ENCODE measurements around the gene RPL38.
"Not testable (repeated sequence)": the region's sequence is repeated elsewhere in the genome, so short reads cannot be mapped to it uniquely, and the experiment has no call there.

Gene RPL38

GRCh38 chr17:74187761-74188160 lies 15.7 kb upstream of the RPL38 start (continued):
- TF ChIP-seq ZNF692 (tag by site-specific recombination; IDR thresholded peaks at IDR 0.05) (no peak), ZSCAN30 (tag by site-specific recombination; IDR thresholded peaks at IDR 0.05) (no peak)

DNA sequence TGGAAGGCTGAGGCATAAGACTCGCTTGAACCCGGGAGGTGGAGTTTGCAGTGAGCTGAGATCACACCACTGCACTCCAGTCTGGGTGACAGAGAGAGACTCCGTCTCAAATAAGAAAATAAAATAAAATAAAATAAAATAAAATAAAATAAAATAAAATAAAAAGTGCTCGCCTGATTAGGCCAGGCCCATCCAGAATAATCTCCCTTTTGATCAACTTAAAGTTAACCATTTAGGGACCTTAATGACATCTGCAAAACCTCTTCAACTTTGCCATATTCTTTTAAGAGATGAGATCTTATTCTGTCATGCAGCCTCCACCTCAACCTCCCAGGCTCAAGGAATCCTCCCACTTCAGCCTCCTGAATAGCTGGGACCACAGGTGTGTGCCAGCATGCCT lies 14.8 kb upstream of the RPL38 start:
- H3K27ac ChIP-seq (ENCODE audit: extremely low read depth, low read depth, low read length); H3K4me1 ChIP-seq (ENCODE audit: control insufficient read depth, insufficient read depth, low read length); H3K9me3 ChIP-seq (ENCODE audit: control insufficient read depth, insufficient read depth, low read depth, low read length); H3K36me3 ChIP-seq (ENCODE audit: control insufficient read depth in 2 of 2, insufficient read depth in 1 of 2, low read length in 2 of 2); H3K4me3 ChIP-seq (ENCODE audit: low read depth, low read length); POLR2A ChIA-PET: not testable (repeated sequence)
- CTCF ChIA-PET, result interaction anchor here (0.8 kb wide), 1 partner anchor 11 kb away, joined by 10 read pairs; no protein-coding TSS in a partner anchor
- TF ChIP-seq ZNF10 (tag by site-specific recombination; IDR thresholded peaks at IDR 0.05), result peak; percentile 82

DNA sequence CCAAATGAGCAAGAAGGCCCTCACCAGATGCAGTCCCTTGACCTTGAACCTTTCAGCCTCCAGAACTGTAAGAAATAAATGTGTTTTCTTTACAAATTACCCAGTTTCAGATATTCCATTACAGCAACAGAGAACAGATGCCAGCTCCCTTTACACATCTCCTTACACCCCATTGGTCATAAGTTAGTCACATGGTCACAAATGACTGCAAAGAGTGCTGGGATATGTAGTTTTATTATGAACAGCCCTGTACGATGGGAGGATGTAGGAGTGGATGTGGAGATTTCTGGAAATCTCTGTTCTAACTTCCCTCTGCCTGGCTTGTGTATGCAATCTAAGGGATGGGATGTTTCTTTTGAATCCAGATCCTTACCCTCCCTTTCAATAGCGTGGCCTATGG lies 13.3 kb upstream of the RPL38 start:
- CTCF ChIA-PET, result interaction anchor here (0.6 to 3.1 kb wide), 3 partner anchors 9 to 106 kb away, joined by 3 to 42 read pairs (median 3); no protein-coding TSS in a partner anchor

More for the DNA sequence above, 13.3 kb upstream of the RPL38 start:
- H3K9me3 ChIP-seq (ENCODE audit: control insufficient read depth, insufficient read depth, low read depth, low read length), result no peaks in the 10 kb centered on the region
- H3K4me1 ChIP-seq (ENCODE audit: control insufficient read depth, insufficient read depth, low read length), result no peaks in the 10 kb centered on the region
- POLR2A ChIA-PET, result interaction anchor here (1.0 kb wide), 1 partner anchor 19 kb away, joined by 3 read pairs; no protein-coding TSS in a partner anchor
- TF ChIP-seq ZNF416 (tag by site-specific recombination; IDR thresholded peaks at IDR 0.05), result no peak
- TF ChIP-seq, protein P1, sequence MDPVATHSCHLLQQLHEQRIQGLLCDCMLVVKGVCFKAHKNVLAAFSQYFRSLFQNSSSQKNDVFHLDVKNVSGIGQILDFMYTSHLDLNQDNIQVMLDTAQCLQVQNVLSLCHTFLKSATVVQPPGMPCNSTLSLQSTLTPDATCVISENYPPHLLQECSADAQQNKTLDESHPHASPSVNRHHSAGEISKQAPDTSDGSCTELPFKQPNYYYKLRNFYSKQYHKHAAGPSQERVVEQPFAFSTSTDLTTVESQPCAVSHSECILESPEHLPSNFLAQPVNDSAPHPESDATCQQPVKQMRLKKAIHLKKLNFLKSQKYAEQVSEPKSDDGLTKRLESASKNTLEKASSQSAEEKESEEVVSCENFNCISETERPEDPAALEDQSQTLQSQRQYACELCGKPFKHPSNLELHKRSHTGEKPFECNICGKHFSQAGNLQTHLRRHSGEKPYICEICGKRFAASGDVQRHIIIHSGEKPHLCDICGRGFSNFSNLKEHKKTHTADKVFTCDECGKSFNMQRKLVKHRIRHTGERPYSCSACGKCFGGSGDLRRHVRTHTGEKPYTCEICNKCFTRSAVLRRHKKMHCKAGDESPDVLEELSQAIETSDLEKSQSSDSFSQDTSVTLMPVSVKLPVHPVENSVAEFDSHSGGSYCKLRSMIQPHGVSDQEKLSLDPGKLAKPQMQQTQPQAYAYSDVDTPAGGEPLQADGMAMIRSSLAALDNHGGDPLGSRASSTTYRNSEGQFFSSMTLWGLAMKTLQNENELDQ (tag by site-specific recombination; IDR thresholded peaks at IDR 0.05; ENCODE audit: low read depth), result no peak
- TF ChIP-seq GLI2 (tag by site-specific recombination; IDR thresholded peaks at IDR 0.05; ENCODE audit: borderline replicate concordance, low read depth), result no peak
- no peak for TF ChIP-seq ZNF830 (tag by site-specific recombination; IDR thresholded peaks at IDR 0.05; ENCODE audit: low read depth)
- TF ChIP-seq GFI1B (tag by site-specific recombination; IDR thresholded peaks at IDR 0.05), result no peak
- TF ChIP-seq TCF7L2 (IDR thresholded peaks at IDR 0.05; ENCODE audit: borderline replicate concordance, low read depth, low read length), result no peak
- TF ChIP-seq ZNF132 (tag by site-specific recombination; IDR thresholded peaks at IDR 0.05; ENCODE audit: borderline replicate concordance), result no peak
- no peak for TF ChIP-seq KLF8 (tag by site-specific recombination; IDR thresholded peaks at IDR 0.05)
- no peak for TF ChIP-seq REPIN1 (tag by site-specific recombination; IDR thresholded peaks at IDR 0.05; ENCODE audit: low read depth)
- no peak for TF ChIP-seq ZSCAN16 (tag by site-specific recombination; IDR thresholded peaks at IDR 0.05)
- TF ChIP-seq HOXD13 (CRISPR knock-in tag; IDR thresholded peaks at IDR 0.05; ENCODE audit: borderline replicate concordance), result no peak
- TF ChIP-seq, protein P2, sequence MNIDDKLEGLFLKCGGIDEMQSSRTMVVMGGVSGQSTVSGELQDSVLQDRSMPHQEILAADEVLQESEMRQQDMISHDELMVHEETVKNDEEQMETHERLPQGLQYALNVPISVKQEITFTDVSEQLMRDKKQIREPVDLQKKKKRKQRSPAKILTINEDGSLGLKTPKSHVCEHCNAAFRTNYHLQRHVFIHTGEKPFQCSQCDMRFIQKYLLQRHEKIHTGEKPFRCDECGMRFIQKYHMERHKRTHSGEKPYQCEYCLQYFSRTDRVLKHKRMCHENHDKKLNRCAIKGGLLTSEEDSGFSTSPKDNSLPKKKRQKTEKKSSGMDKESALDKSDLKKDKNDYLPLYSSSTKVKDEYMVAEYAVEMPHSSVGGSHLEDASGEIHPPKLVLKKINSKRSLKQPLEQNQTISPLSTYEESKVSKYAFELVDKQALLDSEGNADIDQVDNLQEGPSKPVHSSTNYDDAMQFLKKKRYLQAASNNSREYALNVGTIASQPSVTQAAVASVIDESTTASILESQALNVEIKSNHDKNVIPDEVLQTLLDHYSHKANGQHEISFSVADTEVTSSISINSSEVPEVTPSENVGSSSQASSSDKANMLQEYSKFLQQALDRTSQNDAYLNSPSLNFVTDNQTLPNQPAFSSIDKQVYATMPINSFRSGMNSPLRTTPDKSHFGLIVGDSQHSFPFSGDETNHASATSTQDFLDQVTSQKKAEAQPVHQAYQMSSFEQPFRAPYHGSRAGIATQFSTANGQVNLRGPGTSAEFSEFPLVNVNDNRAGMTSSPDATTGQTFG (tag by site-specific recombination; IDR thresholded peaks at IDR 0.05; ENCODE audit: borderline replicate concordance), result no peak
- TF ChIP-seq ZNF324 (tag by site-specific recombination; IDR thresholded peaks at IDR 0.05), result no peak
- TF ChIP-seq ZNF521 (tag by site-specific recombination; IDR thresholded peaks at IDR 0.05), result no peak
- no peak for TF ChIP-seq ZBTB10 (tag by site-specific recombination; IDR thresholded peaks at IDR 0.05)
- no peak for TF ChIP-seq ZNF48 (tag by site-specific recombination; IDR thresholded peaks at IDR 0.05)
- TF ChIP-seq ZNF114 (tag by site-specific recombination; IDR thresholded peaks at IDR 0.05), result no peak
- no peak for TF ChIP-seq ZNF596 (tag by site-specific recombination; IDR thresholded peaks at IDR 0.05)
- TF ChIP-seq, protein P3, sequence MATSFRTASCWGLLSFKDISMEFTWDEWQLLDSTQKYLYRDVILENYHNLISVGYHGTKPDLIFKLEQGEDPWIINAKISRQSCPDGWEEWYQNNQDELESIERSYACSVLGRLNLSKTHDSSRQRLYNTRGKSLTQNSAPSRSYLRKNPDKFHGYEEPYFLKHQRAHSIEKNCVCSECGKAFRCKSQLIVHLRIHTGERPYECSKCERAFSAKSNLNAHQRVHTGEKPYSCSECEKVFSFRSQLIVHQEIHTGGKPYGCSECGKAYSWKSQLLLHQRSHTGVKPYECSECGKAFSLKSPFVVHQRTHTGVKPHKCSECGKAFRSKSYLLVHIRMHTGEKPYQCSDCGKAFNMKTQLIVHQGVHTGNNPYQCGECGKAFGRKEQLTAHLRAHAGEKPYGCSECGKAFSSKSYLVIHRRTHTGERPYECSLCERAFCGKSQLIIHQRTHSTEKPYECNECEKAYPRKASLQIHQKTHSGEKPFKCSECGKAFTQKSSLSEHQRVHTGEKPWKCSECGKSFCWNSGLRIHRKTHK (tag by site-specific recombination; IDR thresholded peaks at IDR 0.05), result no peak
- H3K4me3 ChIP-seq (ENCODE audit: low read depth, low read length), result no peak overlapping the region
- H3K27ac ChIP-seq (ENCODE audit: extremely low read depth, low read depth, low read length), result no peak overlapping the region
- H3K36me3 ChIP-seq (ENCODE audit: control insufficient read depth in 2 of 2, insufficient read depth in 1 of 2, low read length in 2 of 2), result no peaks in the 10 kb centered on the region

Data from HEK293 (cell line).